Midbrain (tissue), 1 donor: ENCODE data around the gene F8A3.
"Not testable (repeated sequence)": the region's sequence is repeated elsewhere in the genome, so short reads cannot be mapped to it uniquely, and the experiment has no call there.

Source experiments
- DNase-seq: peaks from one replicate; lab custom pipeline; 2025; lab: John Stamatoyannopoulos, UW

F8A3 gene

DNA sequence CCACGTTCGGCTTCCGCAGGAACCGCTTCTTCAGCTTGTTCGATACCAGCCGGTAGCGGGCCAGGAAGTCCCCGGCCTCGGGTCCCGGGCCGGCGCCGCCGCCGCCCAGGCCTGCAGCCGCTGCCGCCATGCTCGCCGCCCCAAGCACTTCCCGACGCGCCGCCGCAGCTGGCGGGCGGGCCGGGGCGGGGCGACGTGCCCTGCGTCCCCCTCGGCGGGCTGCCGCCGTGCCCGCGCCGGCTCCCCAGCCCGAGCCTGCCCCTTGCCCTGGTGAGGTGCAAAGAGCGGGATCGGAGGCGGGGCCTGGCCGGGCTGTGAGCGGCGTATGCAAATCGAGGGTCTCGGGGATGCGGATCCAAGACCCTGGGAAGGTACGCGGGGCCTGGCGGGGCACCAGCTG lies at the start of gene F8A3:
Gene F8A3, minus strand, starts transcription at position 150 of the 400 bp plus-strand sequence. Its CDS starts 20 bp downstream, at position 130.
- DNase-seq: not testable (repeated sequence)

DNA sequence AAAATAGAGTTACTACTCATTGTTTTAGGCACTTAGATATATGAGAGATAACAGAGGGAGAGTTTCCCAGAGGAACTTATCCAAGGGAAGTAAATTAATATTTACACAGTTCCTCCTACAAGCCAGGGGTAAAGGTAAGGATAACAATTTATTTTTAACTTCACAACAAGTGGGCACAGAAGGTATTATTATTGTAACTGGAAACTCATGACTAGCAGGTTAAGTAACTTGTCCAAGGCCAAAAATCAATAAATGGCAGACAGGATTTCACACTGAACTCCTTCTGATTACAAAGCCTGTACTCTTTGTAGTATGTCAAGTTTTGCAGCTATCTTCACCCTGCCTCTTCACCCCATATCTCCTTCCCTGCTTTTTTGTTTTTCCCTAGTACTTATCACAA lies 46.9 kb upstream of the F8A3 start:
- no peak for DNase-seq

DNA sequence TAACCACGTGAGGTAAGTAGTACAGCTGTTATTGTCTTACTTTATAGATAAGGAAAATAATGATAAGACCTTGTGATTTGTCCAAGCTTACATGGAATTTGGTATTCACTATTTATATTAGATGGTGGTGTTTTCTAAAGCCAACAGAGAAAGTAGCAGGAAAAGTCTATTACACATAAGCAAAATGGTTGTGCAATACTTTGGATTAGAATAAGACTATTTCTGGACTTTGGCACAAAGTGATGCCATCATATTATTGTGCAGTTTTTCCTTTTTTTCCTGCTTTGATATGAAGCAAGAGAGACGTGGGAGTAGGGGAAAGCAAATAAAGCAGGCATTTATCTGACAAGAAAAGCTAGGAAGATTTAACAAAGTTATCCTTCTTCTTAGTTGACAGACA lies 36.7 kb upstream of the F8A3 start:
- DNase-seq: not testable (repeated sequence)

DNA sequence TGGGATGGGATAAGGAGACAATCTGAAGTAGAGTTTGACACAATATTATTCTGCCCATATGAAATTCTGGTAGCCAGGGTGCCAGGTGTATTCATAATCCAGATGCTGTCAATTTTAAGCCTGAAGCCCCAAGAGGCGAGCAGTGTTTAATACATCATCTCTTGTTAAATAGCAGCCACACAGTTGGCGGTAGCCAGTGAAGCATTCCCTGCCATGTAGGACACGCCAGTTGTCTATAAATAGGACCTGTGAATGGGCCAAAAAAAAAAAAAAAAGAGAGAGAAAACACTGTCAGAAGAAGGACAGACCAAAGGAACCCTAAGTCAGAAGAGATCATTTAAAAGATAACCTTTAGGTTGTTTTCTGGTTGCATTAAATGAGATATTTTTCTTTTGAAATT lies 33.0 kb upstream of the F8A3 start:
- DNase-seq: not testable (repeated sequence)

DNA sequence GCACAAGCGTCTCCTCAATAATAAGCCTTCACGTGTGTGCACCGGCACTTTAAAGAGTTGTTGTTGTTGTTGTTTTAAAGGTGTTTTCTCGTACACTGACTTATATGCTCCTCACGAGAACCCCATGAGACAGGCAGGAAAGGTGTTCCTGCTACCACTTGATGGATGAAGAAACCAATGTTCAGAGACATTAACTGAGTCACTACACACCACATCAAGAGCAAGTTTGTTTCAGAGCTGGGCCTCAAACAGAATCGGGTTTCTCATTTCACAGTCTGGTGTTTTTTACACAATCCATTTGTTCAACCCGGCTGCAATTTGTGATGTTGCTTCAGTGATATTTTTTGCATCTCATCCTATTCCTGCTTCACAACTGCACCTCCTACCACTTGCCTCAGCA lies 18.7 kb upstream of the F8A3 start:
- not testable (repeated sequence) for DNase-seq

DNA sequence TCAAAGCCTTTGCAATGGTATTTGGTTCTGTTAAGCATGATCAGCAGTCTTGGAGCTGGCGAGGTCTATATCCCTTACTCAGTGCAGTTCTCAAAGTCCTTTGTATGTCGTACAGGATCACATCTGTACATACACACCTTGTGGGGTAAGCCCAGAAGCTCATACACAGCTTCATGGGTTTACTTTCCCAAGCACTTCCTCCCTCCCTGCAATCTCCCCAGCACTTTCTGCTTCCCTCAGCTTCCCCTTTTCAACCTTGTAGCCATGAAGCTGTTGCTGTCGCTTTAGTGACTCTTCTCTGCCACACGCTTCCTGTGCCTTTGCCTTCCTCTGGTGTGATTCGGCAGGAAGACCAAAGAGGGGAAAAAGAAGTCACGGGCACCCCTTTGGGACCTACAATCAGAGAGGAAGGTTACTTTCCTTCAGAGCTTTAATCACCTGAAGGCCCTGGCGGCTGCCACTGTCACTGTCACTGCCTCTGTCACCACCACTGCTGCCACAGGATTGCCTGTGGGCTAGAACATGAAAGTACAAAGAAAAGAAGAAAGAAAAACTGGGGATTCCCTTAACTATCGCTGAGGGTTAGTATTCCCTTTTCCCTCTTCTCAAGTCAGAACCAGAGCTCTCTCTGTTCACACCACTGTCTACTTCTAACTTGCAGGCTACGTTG lies 8.0 kb upstream of the F8A3 start:
- DNase-seq: not testable (repeated sequence)

DNA sequence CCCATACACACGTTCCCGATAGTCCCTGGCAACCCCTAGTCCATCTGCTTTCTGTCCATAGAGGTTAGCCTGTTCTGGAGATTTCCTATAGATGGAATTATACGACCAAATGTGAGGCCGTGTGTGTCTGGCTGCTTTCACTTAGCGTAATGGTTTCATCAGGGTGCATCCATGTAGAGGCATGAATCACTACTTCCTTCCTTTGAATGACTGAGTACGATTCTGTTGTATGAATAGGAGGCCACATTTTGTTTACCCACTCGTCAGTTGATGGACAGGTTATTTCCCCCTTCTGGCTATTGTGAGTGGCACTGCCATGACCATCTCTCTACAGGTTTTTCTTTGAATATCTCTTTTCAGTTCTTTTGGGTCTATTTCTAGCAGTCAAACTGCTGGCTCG lies 2.1 kb upstream of the F8A3 start:
- DNase-seq: not testable (repeated sequence)

DNA sequence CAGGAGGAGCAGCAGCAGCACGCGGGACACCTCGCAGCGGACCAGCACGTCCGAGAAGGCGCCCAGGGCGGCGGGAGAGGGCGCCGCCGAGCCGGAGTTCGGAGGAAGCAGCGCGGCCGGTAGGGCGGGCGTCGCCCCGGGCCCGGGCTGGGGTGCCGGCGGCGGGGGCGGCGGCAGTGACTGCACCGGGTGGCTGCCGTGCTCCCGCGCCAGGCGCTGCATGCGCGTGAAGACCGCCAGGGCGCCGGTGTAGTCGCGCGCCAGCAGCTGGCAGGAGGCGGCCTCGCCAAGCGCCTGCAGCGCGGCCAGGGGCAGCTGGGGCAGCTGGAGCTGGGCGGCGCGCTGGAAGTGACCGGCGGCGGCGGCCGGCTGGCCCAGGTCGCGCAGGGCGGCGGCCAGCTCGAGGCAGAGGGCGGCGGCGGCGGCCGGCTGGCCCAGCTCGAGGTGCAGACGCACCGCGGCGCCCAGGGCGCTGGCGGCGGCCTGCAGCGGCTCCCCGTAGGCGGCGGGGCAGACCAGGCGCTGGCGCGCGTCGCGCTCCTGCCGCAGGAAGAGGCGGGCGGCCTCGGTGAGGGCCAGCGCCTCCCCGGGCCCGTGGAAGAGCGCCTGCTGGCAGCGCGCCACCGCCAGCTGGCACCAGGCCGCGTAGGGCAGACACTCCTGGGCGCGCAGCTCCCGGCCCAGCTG lies 516 bp downstream of the F8A3 start:
- not testable (repeated sequence) for DNase-seq

DNA sequence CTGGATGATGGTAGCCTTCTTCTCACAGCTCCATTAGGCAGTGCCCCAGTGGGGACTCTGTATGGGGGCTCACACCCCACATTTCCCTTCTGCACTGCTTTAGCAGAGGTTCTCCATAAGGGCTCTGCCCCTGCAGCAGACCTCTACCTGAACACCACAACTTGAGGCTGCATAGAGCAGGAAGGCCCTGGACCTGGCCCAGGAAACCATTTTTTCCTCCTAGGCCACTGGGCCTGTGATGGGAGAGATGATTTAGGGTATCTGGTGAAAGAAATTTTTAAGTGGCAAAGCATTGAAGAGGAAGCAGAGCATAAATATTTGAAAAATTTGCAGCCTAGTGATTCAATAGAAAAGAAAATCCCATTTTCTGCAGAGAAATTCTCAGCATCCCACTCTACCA lies 17.3 kb downstream of the F8A3 start:
- no peak for DNase-seq

DNA sequence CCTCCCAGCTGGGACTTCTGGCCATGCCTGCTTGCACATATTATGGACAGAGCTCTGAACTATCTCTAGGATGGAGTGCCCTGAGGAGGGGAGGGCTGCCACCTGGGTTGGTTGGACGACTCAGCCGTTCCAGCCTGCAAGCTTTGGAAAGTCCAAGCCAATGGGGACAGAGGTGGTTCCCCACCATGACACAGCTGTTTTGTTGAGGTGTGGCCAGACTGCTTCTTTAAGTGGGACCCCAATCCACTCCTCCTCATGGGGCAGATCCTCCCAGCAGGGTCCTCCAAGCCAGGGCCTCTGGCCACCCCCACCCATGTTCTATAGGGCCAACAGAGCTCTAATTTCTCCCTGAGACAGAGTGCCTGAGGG lies 22.7 kb downstream of the F8A3 start:
- no peak for DNase-seq

DNA sequence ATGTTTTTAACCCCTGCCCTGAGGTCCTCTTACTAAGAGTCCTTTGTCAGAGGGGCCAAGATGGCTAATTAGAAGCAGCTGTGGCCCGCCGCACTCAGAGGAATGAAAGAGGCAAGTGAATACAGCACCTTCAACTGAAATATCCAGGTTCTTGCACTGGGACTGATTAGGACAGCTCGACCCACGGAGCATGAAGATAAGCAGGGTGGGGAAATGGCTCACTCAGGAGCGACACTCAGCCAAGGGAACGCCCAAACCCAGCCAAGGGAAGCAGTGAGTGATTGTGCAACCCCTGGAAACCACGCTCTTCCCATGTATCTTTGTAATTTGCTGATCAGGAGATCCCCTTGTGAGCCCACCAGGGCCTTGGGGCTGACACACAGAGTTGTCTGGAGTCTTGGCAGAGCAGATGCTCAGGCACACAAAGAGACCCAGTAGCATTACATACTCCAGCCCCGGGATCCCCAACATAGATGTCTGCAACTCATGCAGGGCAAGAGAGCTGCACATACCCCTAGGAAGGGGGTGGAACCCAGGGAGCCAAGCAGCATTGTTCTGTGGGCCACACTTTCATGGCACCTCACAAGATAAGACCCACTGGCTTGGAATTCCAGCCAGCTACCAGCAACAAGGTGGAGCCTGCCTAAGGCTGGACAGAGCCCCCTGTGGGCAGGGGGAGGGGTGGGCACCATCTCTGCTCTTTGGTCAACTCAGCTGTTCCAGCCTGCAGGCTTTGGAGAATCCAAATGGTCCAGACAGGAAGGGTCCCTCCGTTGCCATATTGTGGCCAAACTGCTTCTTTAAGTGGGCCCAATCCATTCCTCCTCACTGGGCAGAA lies 23.3 kb downstream of the F8A3 start:
- DNase-seq: no peak

DNA sequence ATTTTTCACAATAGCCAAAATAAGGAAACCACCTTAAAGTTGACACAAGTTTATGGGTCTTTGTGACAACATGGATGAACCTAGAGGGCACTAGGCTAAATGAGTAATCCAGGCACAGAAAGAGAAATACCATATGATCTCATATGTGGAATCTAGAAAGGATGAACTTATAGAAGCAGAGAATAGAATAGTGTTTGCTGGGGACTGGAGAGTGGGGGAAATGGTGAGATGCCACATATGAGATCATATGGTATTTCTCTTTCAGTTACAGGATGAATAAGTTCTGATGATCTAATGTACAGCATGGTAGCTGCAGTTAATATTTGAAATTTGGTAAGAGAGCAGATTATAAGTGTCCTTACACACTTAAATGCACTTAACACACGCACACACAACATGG lies 40.7 kb downstream of the F8A3 start:
- DNase-seq: no peak
